ENCODE results near the gene CMTM1. TPM values are rescaled to one million over a fixed set of nuclear protein-coding genes. Genes with fewer than 3 reads are reported as not detected.

The CMTM1 gene
- total RNA-seq, 2 donors from 2014 or later = not detected

DNA sequence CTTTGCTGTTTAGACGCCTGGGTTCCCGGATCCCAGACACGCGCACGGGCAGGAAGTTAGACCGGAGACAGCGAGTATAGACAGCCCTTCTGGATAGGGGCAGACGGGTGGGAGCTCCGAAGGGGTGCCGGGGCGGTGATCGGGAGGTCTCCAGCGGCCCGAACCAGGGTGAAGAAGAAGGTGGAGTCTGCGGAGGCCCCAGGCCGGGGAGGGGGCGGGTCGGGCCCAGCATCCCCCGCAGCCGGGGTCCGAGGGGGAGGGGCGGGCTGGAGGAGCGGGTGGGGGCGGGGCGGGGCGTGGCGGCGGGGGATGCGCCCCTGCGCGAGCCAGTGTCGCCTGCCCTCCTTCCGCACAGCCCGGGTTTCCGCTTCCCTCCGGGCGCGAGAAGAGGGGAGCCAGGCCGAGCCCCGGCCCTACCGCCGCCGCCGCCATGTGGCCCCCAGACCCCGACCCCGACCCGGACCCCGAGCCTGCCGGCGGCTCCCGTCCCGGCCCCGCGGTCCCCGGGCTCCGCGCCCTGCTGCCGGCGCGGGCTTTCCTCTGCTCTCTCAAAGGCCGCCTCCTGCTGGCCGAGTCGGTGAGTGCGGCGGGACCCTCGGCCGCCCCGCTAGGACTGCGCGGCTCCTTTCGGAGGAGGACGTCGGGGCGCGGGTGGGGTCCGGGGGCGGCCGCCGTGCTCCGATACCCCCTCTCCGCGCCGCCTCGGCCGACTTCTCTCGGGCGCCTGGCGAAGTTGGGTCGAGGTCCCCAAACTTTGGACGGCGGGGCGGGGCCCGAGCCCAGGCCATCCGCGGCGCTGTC lies 38.3 kb downstream of the CMTM1 start, which contains the start of gene CMTM3:
Gene CMTM3 (plus strand): TSS at position 329 of the 801 bp plus-strand sequence. CDS start 102 bp downstream, at position 431.
- peak within 1 kb of the TSS in 3 of 4 donors; percentile 21 to 58 (median 38) for H3K27ac ChIP-seq
- H3K36me3 ChIP-seq (replicated peaks in 1 of 2; ENCODE audit: insufficient read depth in 1 of 2, low read depth in 2 of 2) = no peaks in the 10 kb centered on the region
- H3K9me3 ChIP-seq = no peaks in the 10 kb centered on the region
- peak; percentile 42 to 60 (median 52) for DNase-seq
- H3K27me3 ChIP-seq = peaks cover 0 to 4% of the 10 kb centered on the region in 2 donors
- WGBS, 2 donors = 1 to 19% methylated on average over 9 to 64 of the region's 96 CpGs
- peak; percentile 64 for ATAC-seq
- H3K4me1 ChIP-seq = peaks cover 23% of the 10 kb centered on the region
- peak within 1 kb of the TSS in 1 of 2 donors; percentile 31 for H3K4me3 ChIP-seq
- no peak for TF ChIP-seq POLR2A (IDR thresholded peaks at IDR 0.05)
- TF ChIP-seq, protein P1, sequence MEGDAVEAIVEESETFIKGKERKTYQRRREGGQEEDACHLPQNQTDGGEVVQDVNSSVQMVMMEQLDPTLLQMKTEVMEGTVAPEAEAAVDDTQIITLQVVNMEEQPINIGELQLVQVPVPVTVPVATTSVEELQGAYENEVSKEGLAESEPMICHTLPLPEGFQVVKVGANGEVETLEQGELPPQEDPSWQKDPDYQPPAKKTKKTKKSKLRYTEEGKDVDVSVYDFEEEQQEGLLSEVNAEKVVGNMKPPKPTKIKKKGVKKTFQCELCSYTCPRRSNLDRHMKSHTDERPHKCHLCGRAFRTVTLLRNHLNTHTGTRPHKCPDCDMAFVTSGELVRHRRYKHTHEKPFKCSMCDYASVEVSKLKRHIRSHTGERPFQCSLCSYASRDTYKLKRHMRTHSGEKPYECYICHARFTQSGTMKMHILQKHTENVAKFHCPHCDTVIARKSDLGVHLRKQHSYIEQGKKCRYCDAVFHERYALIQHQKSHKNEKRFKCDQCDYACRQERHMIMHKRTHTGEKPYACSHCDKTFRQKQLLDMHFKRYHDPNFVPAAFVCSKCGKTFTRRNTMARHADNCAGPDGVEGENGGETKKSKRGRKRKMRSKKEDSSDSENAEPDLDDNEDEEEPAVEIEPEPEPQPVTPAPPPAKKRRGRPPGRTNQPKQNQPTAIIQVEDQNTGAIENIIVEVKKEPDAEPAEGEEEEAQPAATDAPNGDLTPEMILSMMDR (IDR thresholded peaks at IDR 0.05) = peak; percentile 40 to 69 (median 56)
- intact Hi-C loops (cut with DNase I) = loop anchor here (10.0 kb wide), 2 partner anchors 200 to 260 kb away; no protein-coding TSS in a partner anchor

DNA sequence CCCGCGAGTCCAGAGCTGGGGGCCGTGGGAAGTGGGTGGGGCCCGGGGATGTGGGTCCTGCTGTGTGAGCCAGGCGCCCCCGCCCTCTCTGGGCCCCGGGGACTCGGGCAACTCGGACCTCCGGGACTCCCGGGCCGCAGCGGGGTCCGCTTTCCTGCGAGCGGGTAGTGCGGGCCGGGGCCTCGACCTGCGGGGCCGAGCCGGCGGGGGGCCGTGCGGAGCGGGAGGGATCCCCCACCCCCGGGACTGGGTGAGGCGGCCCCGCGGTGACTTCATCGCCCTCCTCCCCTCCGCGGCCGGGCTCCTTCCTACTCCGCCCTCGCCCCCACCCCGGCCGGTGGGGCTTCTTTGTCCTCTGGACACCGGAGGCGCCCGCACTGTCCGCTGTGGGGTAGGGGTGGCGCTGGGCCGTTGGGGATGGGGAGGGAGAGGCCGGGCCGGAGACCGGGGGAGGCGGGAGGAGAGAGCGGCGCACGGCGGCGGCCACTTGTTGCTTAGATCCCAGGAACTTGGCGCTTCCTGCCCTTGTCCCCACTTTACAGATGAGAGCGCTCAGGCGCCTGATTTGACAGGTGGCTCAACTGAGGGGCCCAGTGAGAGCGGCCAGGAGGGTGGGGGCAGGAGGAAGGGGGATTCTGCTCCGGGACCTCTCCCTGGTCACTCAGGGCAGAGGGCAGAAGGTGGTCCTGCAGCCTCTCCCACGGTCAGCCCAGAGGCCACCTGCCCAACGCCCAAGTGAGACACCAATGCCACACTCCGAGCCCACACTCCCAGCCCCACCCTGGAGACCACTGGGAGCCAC lies 39.1 kb downstream of the CMTM1 start:
- ATAC-seq (peak; percentile 5), DNase-seq (peak in 3 of 4 donors; percentile 29 to 38 (median 31))
- peak overlapping the region in 3 of 4 donors; percentile 21 to 58 (median 38) for H3K27ac ChIP-seq
- peak in 1 of 3 donors; percentile 5 for TF ChIP-seq POLR2A (IDR thresholded peaks at IDR 0.05)
- TF ChIP-seq, protein P1 (IDR thresholded peaks at IDR 0.05) = peak in 1 of 7 experiments; percentile 4
- H3K36me3 ChIP-seq (replicated peaks in 1 of 2; ENCODE audit: insufficient read depth in 1 of 2, low read depth in 2 of 2) = no peaks in the 10 kb centered on the region
- intact Hi-C loops (cut with DNase I) = loop anchor here (10.0 kb wide), 2 partner anchors 201 to 259 kb away; no protein-coding TSS in a partner anchor
- H3K9me3 ChIP-seq = no peaks in the 10 kb centered on the region
- peaks cover 23% of the 10 kb centered on the region for H3K4me1 ChIP-seq
- peaks cover 0 to 4% of the 10 kb centered on the region in 2 donors for H3K27me3 ChIP-seq
- H3K4me3 ChIP-seq = peak overlapping the region in 1 of 2 donors; percentile 31
- 26 to 80% methylated on average over 10 to 57 of the region's 61 CpGs for WGBS, 2 donors

DNA sequence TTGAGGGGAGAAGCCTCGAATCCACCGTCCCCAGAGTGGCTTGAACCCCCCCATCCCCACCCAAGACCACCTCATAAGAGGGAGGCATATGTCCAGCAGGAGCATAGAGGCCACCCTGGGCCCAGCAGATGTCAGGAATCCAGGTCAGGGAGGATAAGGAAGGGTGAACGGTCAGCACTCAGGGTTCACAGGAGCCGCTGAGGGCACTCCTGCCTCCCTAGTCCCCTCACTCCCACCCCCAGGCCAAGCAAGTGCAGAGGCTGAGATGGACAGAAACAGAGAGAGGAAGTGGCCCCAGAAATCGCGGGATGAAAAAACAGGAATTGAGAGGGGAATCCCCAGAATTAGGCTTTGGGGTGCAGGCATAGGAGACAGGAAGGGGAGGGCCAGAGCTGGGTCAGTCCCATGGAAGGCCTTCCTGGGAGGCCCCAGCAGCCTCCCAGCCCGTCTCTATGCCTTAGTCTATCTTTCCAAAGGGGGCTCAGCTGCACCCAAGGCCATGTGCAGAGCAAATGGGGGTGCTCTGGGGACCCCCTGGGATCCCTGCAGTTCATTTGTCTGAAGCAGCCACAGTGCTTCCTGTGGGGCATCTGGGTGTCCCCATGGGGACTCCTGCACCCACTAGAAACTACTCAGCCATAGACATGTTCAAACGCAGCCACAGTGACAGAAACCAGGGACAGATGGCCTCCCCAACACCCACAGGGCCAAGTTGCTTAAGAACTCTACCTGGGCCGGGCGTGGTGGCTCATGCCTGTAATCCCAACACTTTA lies 39.9 kb downstream of the CMTM1 start:
- H3K27ac ChIP-seq = no peak overlapping the region
- no peak for TF ChIP-seq POLR2A (IDR thresholded peaks at IDR 0.05)
- H3K9me3 ChIP-seq = no peaks in the 10 kb centered on the region
- H3K27me3 ChIP-seq = peaks cover 0 to 4% of the 10 kb centered on the region in 2 donors
- WGBS, 2 donors = 71 to 76% methylated on average over 8 to 9 of the region's 10 CpGs
- ATAC-seq (no peak), DNase-seq (peak in 1 of 4 donors; percentile 40)
- intact Hi-C loops (cut with DNase I) = loop anchor here (10.0 kb wide), 2 partner anchors 201 to 259 kb away; no protein-coding TSS in a partner anchor
- peaks cover 23% of the 10 kb centered on the region for H3K4me1 ChIP-seq
- H3K4me3 ChIP-seq = no peak overlapping the region
- no peaks in the 10 kb centered on the region for H3K36me3 ChIP-seq (replicated peaks in 1 of 2; ENCODE audit: insufficient read depth in 1 of 2, low read depth in 2 of 2)

DNA sequence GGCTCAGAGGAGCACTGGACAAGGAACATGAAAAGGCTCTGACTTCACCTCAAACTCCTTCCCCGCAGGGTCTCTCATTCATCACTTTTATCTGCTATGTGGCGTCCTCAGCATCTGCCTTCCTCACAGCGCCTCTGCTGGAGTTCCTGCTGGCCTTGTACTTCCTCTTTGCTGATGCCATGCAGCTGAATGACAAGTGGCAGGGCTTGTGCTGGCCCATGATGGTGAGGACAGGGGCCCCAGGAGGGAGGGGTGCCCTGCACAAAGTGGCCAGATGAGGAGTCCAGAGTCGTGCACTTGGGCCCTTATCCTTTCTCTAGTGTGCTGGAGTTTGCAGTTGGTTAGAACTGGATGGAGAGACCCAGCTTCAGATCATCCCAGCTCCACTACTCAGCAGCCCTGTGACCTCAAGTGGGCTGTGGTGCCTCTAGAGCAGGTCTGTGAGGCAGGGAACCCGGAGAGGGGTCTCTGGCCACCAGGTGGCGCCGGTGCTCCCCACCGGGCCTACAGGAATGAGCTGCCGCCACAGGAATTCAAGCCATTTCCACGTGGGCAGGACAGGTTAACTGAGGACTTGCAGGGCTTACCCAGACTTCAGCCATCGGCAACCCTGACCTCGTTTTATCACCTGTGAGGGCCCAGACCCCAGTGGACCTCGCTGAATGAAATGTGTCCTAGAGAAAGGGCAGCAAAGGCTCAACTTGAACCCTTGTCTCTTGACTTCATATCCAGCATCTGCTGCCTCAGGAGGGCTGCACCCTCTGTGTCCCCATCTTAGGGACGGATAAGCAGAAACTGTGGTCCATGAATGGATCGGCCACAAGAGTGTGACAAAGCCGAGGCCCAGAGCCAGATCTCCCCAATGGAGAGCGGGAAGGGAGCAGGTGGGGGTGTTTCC lies 42.3 kb downstream of the CMTM1 start:
- no peak for TF ChIP-seq POLR2A (IDR thresholded peaks at IDR 0.05)
- TF ChIP-seq, protein P1 (IDR thresholded peaks at IDR 0.05) = peak; percentile 85 to 95 (median 90)
- Histone ChIP-seq H3K27ac (peak overlapping the region in 2 of 4 donors; percentile 9 to 15), H3K27me3 (peaks cover 0 to 4% of the 10 kb centered on the region in 2 donors), H3K9me3 (no peaks in the 10 kb centered on the region), H3K36me3 (replicated peaks in 1 of 2; ENCODE audit: insufficient read depth in 1 of 2, low read depth in 2 of 2) (no peaks in the 10 kb centered on the region), H3K4me3 (no peak overlapping the region), H3K4me1 (peaks cover 33% of the 10 kb centered on the region)
- DNase-seq = peak; percentile 90 to 95 (median 92)
- ATAC-seq = peak; percentile 81
- intact Hi-C loops (cut with DNase I) = loop anchor here (10.0 kb wide), 2 partner anchors 204 to 256 kb away; no protein-coding TSS in a partner anchor
- 28 to 48% methylated on average over 9 to 17 of the region's 17 CpGs for WGBS, 2 donors
